HCT116 (cell line): Measurements from ENCODE around the gene TNFRSF21. TPM values are rescaled to one million over a fixed set of nuclear protein-coding genes. Genes with fewer than 3 reads are reported as not detected.

Experiments used
- ATAC-seq: fragments of 200-7000 bp; cut with Tn5 transposase; 2 replicates; pipeline ENCODE4 v1.9.1; 2020; ENCODE audit warnings: mild to moderate bottlenecking, moderate library complexity
- BruUV-seq: library from RNA; stranded (reverse); fragments of 400-500 nt; replicated peaks from 2 replicates; lab custom pipeline; 2021; lab: Mats Ljungman, UMichigan
- CTCF ChIA-PET: fragments of 300-600 bp; sonication (Branson Sonifier 250); formaldehyde crosslinking; loops from one replicate; lab custom pipeline; 2021; ENCODE audit warnings: antibody characterized with exemption; lab: Charles Lee
- POLR2A ChIA-PET: fragments of 300-600, 350-600 bp; sonication (Branson Sonifier 250); formaldehyde crosslinking; loops from one replicate; lab custom pipeline; 2021; ENCODE audit warnings: antibody characterized with exemption; lab: Charles Lee
- RAD21 ChIA-PET, 2 experiments: fragments of 300-600 bp; sonication (Branson Sonifier 250); formaldehyde crosslinking; loops; one replicate each; lab custom pipeline; 2023; ENCODE audit warnings: low total read pairs in 2 of 2; ENCODE audit not compliant: uncharacterized antibody in 2 of 2, unreplicated experiment in 2 of 2, low non-redundant PET in 1 of 2; lab: Charles Lee
- DNase-seq: peaks from one replicate; pipeline ENCODE4 v3.0.0-alpha.2; 2010; ENCODE audit warnings: low read depth, low spot score
- H2AFZ ChIP-seq: fragments of 200-600 bp; shearing (Covaris generic), sonication (generic); 2 replicates; pipeline ENCODE4 v1.6.1; 2017; ENCODE audit warnings: low read depth, mixed run types, mixed read lengths, antibody characterized with exemption, low read length; ENCODE audit not compliant: poor library complexity, severe bottlenecking
- H3K27ac ChIP-seq: 2 replicates; pipeline ENCODE4 v1.5.1; 2012; ENCODE audit warnings: low read depth, low read length
- H3K27me3 ChIP-seq: fragments of 200-600 bp; sonication (generic); 2 replicates; pipeline ENCODE4 v1.6.1; 2016; ENCODE audit warnings: mixed run types, low read length, mixed read lengths; ENCODE audit not compliant: insufficient read depth
- H3K36me3 ChIP-seq, 2 experiments: fragments of 200-500 bp in 1 of 2; fragments of 200-600 bp in 1 of 2; sonication (Bioruptor generic) in 1 of 2; sonication (generic) in 1 of 2; 2 replicates each; pipeline versions ENCODE4 v1.5.1 to v1.6.1; 2014 to 2016; ENCODE audit warnings: low read length in 2 of 2, inconsistent platforms in 1 of 2, mixed read lengths in 1 of 2, mixed run types in 1 of 2; ENCODE audit not compliant: insufficient read depth in 2 of 2, control insufficient read depth in 1 of 2
- H3K4me1 ChIP-seq, 2 experiments: fragments of 200-600 bp in 1 of 2; sonication (generic) in 1 of 2; 2 replicates each; pipeline versions ENCODE4 v1.5.1 to v1.6.1; 2012 to 2017; ENCODE audit warnings: low read length in 2 of 2, inconsistent platforms in 1 of 2, mild to moderate bottlenecking in 1 of 2, mixed read lengths in 1 of 2, mixed run types in 1 of 2, moderate library complexity in 1 of 2; ENCODE audit not compliant: insufficient read depth in 2 of 2, control insufficient read depth in 1 of 2
- H3K4me2 ChIP-seq: fragments of 200-600 bp; sonication (generic); 2 replicates; pipeline ENCODE4 v1.6.1; 2017; ENCODE audit warnings: mixed run types, low read length, mixed read lengths
- H3K4me3 ChIP-seq, 2 experiments: fragments of 200-600 bp in 1 of 2; sonication (generic) in 1 of 2; replicated peaks in 1 of 2; 2 replicates each; pipeline ENCODE4 v1.5.1; 2011 to 2016; ENCODE audit warnings: low read length in 2 of 2, control low read depth in 1 of 2, low read depth in 1 of 2, mild to moderate bottlenecking in 1 of 2, mixed read lengths in 1 of 2, mixed run types in 1 of 2
- H3K79me2 ChIP-seq: fragments of 200-600 bp; sonication (generic); 2 replicates; pipeline ENCODE4 v1.6.1; 2017; ENCODE audit warnings: mild to moderate bottlenecking, mixed run types, low read length, moderate library complexity, mixed read lengths; ENCODE audit not compliant: insufficient read depth
- H3K9ac ChIP-seq: fragments of 200-600 bp; sonication (generic); 2 replicates; pipeline ENCODE4 v1.6.1; 2016; ENCODE audit warnings: low read length, mixed read lengths
- H3K9me2 ChIP-seq: fragments of 200-600 bp; sonication (generic), shearing (Covaris generic); 2 replicates; pipeline ENCODE4 v1.6.1; 2017; ENCODE audit warnings: mixed run types, mild to moderate bottlenecking, moderate library complexity; ENCODE audit not compliant: insufficient read depth
- H3K9me3 ChIP-seq, 2 experiments: fragments of 200-500 bp in 1 of 2; fragments of 200-600 bp in 1 of 2; sonication (Bioruptor generic) in 1 of 2; sonication (generic) in 1 of 2; 2 replicates each; pipeline ENCODE4 v1.6.1; 2014 to 2017; ENCODE audit warnings: low read length in 2 of 2, mixed read lengths in 2 of 2, inconsistent platforms in 1 of 2, low read depth in 1 of 2, mild to moderate bottlenecking in 1 of 2, mixed run types in 1 of 2, moderate library complexity in 1 of 2; ENCODE audit not compliant: control insufficient read depth in 1 of 2, insufficient read depth in 1 of 2
- H4K20me1 ChIP-seq: fragments of 200-600 bp; sonication (generic), shearing (Covaris generic); 2 replicates; pipeline ENCODE4 v1.6.1; 2017; ENCODE audit warnings: mixed run types, mild to moderate bottlenecking, moderate library complexity; ENCODE audit not compliant: insufficient read depth
- CBX3 ChIP-seq: IDR thresholded peaks from 2 replicates; pipeline ENCODE4 v1.6.1; 2012; ENCODE audit warnings: low read depth
- CEBPB ChIP-seq: IDR thresholded peaks from 2 replicates; pipeline ENCODE4 v1.6.1; 2012; ENCODE audit warnings: low read depth
- EGR1 ChIP-seq: IDR thresholded peaks from 2 replicates; pipeline ENCODE4 v1.6.1; 2012; ENCODE audit warnings: low read depth
- ELF1 ChIP-seq: IDR thresholded peaks from 2 replicates; pipeline ENCODE4 v1.6.1; 2012; ENCODE audit warnings: low read depth, borderline replicate concordance
- EZH2 ChIP-seq: fragments of 200-600 bp; sonication (generic); IDR thresholded peaks from 2 replicates; pipeline ENCODE4 v1.6.1; 2017; ENCODE audit warnings: antibody characterized with exemption, mixed run types
- EZH2phosphoT487 ChIP-seq: fragments of 200-600 bp; IDR thresholded peaks from 2 replicates; pipeline ENCODE4 v1.6.1; 2018; ENCODE audit warnings: antibody characterized with exemption, borderline replicate concordance
- FOSL1 ChIP-seq: IDR thresholded peaks from 2 replicates; pipeline ENCODE4 v1.6.1; 2012; ENCODE audit warnings: low read depth
- RAD21 ChIP-seq: IDR thresholded peaks from 2 replicates; pipeline ENCODE4 v1.6.1; 2012; ENCODE audit warnings: low read depth, mild to moderate bottlenecking
- SP1 ChIP-seq: IDR thresholded peaks from 2 replicates; pipeline ENCODE4 v1.6.1; 2012; ENCODE audit warnings: low read depth
- TCF7L2 ChIP-seq: IDR thresholded peaks from 2 replicates; pipeline ENCODE4 v1.7.0; 2011; ENCODE audit warnings: borderline replicate concordance, inconsistent platforms; ENCODE audit not compliant: insufficient read depth, insufficient read length; ENCODE audit errors: extremely low read depth
- ZFX ChIP-seq: fragments of 450-650 bp; IDR thresholded peaks from 2 replicates; pipeline ENCODE4 v1.6.1; 2017
- intact Hi-C: fragments of 100-400 bp; cut with micrococcal nuclease; formaldehyde crosslinking; loops from 2 replicates; pipeline ENCODE4 v1.10.0; 2022
- total RNA-seq: library from RNA; stranded (reverse); gene quantifications from one replicate; pipeline ENCODE4 v1.2.1, GENCODE V29; 2021; ENCODE audit not compliant: unreplicated experiment
- TF ChIP-seq, protein P1 (sequence below): IDR thresholded peaks from 2 replicates; pipeline ENCODE4 v1.6.1; 2012
- TF ChIP-seq, protein P2 (sequence below), 3 experiments: fragments of 200-600 bp in 1 of 3; sonication (generic) in 1 of 3; IDR thresholded peaks in 2 of 3; conservative IDR thresholded peaks in 1 of 3; 2 replicates each; pipeline ENCODE4 v1.5.1; 2012 to 2017; ENCODE audit warnings: low read depth in 2 of 3, low read length in 2 of 3, antibody characterized with exemption in 1 of 3, borderline replicate concordance in 1 of 3, control low read depth in 1 of 3, mild to moderate bottlenecking in 1 of 3, mixed read lengths in 1 of 3, mixed run types in 1 of 3, moderate library complexity in 1 of 3; ENCODE audit not compliant: insufficient read depth in 1 of 3
- TF ChIP-seq, protein P3 (sequence below): IDR thresholded peaks from 2 replicates; pipeline ENCODE4 v1.6.1; 2012

TNFRSF21 gene
- total RNA-seq, 1 experiment from 2014 or later, result 48.3 TPM

DNA sequence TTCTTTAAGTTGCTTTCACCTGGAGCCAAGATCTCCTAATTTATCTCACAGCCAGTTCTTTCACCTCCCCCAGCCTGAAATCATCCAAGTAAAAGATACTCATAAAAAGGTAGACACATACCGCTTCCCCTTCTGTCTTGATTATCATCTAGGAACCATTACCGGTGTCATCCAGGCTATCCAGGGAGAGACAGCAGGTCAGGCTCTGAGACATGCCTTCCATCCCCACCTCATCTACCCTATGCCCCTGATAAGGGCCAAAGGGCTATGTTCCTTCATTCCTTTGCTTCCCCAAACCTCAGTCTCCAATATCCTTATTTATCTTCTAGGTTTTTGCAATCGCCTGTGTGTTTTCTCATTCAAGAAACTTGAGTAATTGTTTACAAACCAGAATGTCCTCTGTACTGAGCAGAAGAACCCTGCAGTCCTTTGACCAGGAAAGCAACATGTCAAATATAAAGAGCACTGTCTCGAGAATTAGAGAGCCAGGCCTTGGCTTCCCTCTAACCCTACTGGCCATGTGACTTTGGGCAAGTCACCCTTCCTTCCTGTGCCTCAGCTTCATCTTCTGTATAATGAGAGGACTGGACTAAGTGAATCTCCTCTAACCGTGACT is 41.0 kb downstream of the TNFRSF21 start:
- DNase-seq (no peak), ATAC-seq (no peak)
- no peak overlapping the region for H3K4me3 ChIP-seq
- no peak for TF ChIP-seq EZH2phosphoT487
- no peak for TF ChIP-seq TCF7L2
- TF ChIP-seq FOSL1, result no peak
- TF ChIP-seq CEBPB, result no peak
- TF ChIP-seq, protein P1, sequence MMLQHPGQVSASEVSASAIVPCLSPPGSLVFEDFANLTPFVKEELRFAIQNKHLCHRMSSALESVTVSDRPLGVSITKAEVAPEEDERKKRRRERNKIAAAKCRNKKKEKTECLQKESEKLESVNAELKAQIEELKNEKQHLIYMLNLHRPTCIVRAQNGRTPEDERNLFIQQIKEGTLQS, result no peak
- TF ChIP-seq RAD21, result no peak
- TF ChIP-seq CBX3, result no peak
- no peak for TF ChIP-seq EGR1
- TF ChIP-seq, protein P2, sequence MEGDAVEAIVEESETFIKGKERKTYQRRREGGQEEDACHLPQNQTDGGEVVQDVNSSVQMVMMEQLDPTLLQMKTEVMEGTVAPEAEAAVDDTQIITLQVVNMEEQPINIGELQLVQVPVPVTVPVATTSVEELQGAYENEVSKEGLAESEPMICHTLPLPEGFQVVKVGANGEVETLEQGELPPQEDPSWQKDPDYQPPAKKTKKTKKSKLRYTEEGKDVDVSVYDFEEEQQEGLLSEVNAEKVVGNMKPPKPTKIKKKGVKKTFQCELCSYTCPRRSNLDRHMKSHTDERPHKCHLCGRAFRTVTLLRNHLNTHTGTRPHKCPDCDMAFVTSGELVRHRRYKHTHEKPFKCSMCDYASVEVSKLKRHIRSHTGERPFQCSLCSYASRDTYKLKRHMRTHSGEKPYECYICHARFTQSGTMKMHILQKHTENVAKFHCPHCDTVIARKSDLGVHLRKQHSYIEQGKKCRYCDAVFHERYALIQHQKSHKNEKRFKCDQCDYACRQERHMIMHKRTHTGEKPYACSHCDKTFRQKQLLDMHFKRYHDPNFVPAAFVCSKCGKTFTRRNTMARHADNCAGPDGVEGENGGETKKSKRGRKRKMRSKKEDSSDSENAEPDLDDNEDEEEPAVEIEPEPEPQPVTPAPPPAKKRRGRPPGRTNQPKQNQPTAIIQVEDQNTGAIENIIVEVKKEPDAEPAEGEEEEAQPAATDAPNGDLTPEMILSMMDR (IDR thresholded peaks at IDR 0.05 in 2 of 3, conservative IDR thresholded peaks at IDR 0.05 in 1 of 3; ENCODE audit: borderline replicate concordance in 1 of 3, insufficient read depth in 1 of 3, low read depth in 2 of 3, low read length in 2 of 3), result no peak
- TF ChIP-seq ELF1, result no peak
- TF ChIP-seq, protein P3, sequence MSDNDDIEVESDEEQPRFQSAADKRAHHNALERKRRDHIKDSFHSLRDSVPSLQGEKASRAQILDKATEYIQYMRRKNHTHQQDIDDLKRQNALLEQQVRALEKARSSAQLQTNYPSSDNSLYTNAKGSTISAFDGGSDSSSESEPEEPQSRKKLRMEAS, result no peak
- no peak for TF ChIP-seq EZH2
- no peak for TF ChIP-seq ZFX
- no peak for TF ChIP-seq SP1
- H4K20me1 ChIP-seq, result peaks cover 3% of the 10 kb centered on the region; the same call in 1 of the 2 replicates
- no peak overlapping the region for H3K27ac ChIP-seq
- H3K4me2 ChIP-seq, result no peak overlapping the region
- CTCF ChIA-PET, result interaction anchor here (0.6 kb wide), 1 partner anchor 30 kb away, joined by 4 read pairs; no protein-coding TSS in a partner anchor
- no peaks in the 10 kb centered on the region; a peak in 2 of 4 replicates for H3K36me3 ChIP-seq
- H3K27me3 ChIP-seq, result no peaks in the 10 kb centered on the region
- H3K9ac ChIP-seq, result no peak overlapping the region
- BruUV-seq, result no TSS peak
- RAD21 ChIA-PET, result no interaction called here
- no peaks in the 10 kb centered on the region for H3K4me1 ChIP-seq
- no peaks in the 10 kb centered on the region for H3K9me3 ChIP-seq
- H3K79me2 ChIP-seq, result peaks cover 39% of the 10 kb centered on the region
- intact Hi-C loops, result no loop called here
- POLR2A ChIA-PET, result no interaction called here
- no peaks in the 10 kb centered on the region for H3K9me2 ChIP-seq
- H2AFZ ChIP-seq, result no peak overlapping the region
